Activated naive CD8-positive, alpha-beta T cell treated with anti-CD3 and anti-CD28 coated beads, Interleukin-2, amount 50 U/mL, for 24 hours (primary cell): ENCODE results near the gene NCOA1.
A peak's percentile ranks its signal among the peaks of the same experiment; 100 is the strongest.
"Not testable (repeated sequence)": the region's sequence is repeated elsewhere in the genome, so short reads cannot be mapped to it uniquely, and the experiment has no call there.

Source experiments
- ATAC-seq: fragments of 150-1000 bp; cut with Tn5 transposase; one replicate; pipeline ENCODE4 v1.10.0; 2021
- DNase-seq: peaks from one replicate; pipeline ENCODE4 v3.0.0; 2021
- H3K27ac Mint-ChIP-seq: one replicate; pipeline ENCODE4 v1.8.0; 2021; ENCODE audit warnings: mild to moderate bottlenecking, mixed read lengths
- H3K27me3 Mint-ChIP-seq: one replicate; pipeline ENCODE4 v1.8.0; 2021; ENCODE audit warnings: mixed read lengths
- H3K36me3 Mint-ChIP-seq: one replicate; pipeline ENCODE4 v1.8.0; 2021; ENCODE audit warnings: low read depth, mixed read lengths
- H3K4me1 Mint-ChIP-seq: one replicate; pipeline ENCODE4 v1.8.0; 2021; ENCODE audit warnings: mixed read lengths
- H3K4me3 Mint-ChIP-seq: one replicate; pipeline ENCODE4 v1.8.0; 2021; ENCODE audit warnings: mild to moderate bottlenecking, moderate library complexity, mixed read lengths
- H3K9me3 Mint-ChIP-seq: one replicate; pipeline ENCODE4 v1.8.0; 2021; ENCODE audit warnings: mixed read lengths

Gene NCOA1

GRCh38 chr2:24527536-24527935 lies 36.5 kb downstream of the NCOA1 start:
- H3K27me3 Mint-ChIP-seq, result no peaks in the 10 kb centered on the region
- peaks cover 22% of the 10 kb centered on the region for H3K9me3 Mint-ChIP-seq
- no peak overlapping the region for H3K27ac Mint-ChIP-seq
- no peak overlapping the region for H3K4me3 Mint-ChIP-seq
- H3K4me1 Mint-ChIP-seq, result peaks cover 34% of the 10 kb centered on the region
- peaks cover 28% of the 10 kb centered on the region for H3K36me3 Mint-ChIP-seq
- DNase-seq, result no peak
- ATAC-seq, result no peak

GRCh38 chr2:24530796-24531195 lies 39.7 kb downstream of the NCOA1 start:
- H3K36me3 Mint-ChIP-seq, result peaks cover 32% of the 10 kb centered on the region
- H3K9me3 Mint-ChIP-seq, result peaks cover 39% of the 10 kb centered on the region
- H3K27me3 Mint-ChIP-seq, result no peaks in the 10 kb centered on the region
- H3K4me1 Mint-ChIP-seq, result peaks cover 33% of the 10 kb centered on the region
- no peak for DNase-seq
- H3K4me3 Mint-ChIP-seq, result no peak overlapping the region
- no peak for ATAC-seq
- H3K27ac Mint-ChIP-seq, result no peak overlapping the region

- H3K27ac Mint-ChIP-seq, H3K27me3 Mint-ChIP-seq, H3K4me3 Mint-ChIP-seq, ATAC-seq, DNase-seq: not testable (repeated sequence)
- peaks cover 35% of the 10 kb centered on the region for H3K36me3 Mint-ChIP-seq
- peaks cover 42% of the 10 kb centered on the region for H3K9me3 Mint-ChIP-seq
- H3K4me1 Mint-ChIP-seq, result peaks cover 36% of the 10 kb centered on the region
Measured at GRCh38 chr2:24531610-24532009, 40.6 kb downstream of the NCOA1 start.

GRCh38 chr2:24532057-24532456 lies 41.0 kb downstream of the NCOA1 start:
- not testable (repeated sequence) for H3K27me3 Mint-ChIP-seq
- Mint-ChIP-seq H3K4me1 (peaks cover 36% of the 10 kb centered on the region), H3K36me3 (peaks cover 36% of the 10 kb centered on the region)

GRCh38 chr2:24533574-24533973 lies 42.5 kb downstream of the NCOA1 start:
- not testable (repeated sequence) for H3K27me3 Mint-ChIP-seq, H3K27ac Mint-ChIP-seq, H3K4me3 Mint-ChIP-seq, ATAC-seq, DNase-seq
- H3K9me3 Mint-ChIP-seq, result peaks cover 38% of the 10 kb centered on the region
- peaks cover 35% of the 10 kb centered on the region for H3K36me3 Mint-ChIP-seq
- H3K4me1 Mint-ChIP-seq, result peaks cover 35% of the 10 kb centered on the region

More at GRCh38 chr2:24532057-24532456, 41.0 kb downstream of the NCOA1 start:
- not testable (repeated sequence) for ATAC-seq, DNase-seq, H3K27ac Mint-ChIP-seq, H3K4me3 Mint-ChIP-seq
- peaks cover 42% of the 10 kb centered on the region for H3K9me3 Mint-ChIP-seq

GRCh38 chr2:24538720-24539119 lies 47.7 kb downstream of the NCOA1 start:
- H3K36me3 Mint-ChIP-seq, result peaks cover 34% of the 10 kb centered on the region
- peaks cover 41% of the 10 kb centered on the region for H3K9me3 Mint-ChIP-seq
- ATAC-seq (no peak), DNase-seq (no peak)
- no peaks in the 10 kb centered on the region for H3K27me3 Mint-ChIP-seq
- H3K4me1 Mint-ChIP-seq, result peaks cover 27% of the 10 kb centered on the region
- no peak overlapping the region for H3K27ac Mint-ChIP-seq
- H3K4me3 Mint-ChIP-seq, result no peak overlapping the region

- peaks cover 31% of the 10 kb centered on the region for H3K4me1 Mint-ChIP-seq
- H3K36me3 Mint-ChIP-seq, result peaks cover 37% of the 10 kb centered on the region
Measured at GRCh38 chr2:24539258-24539657, 48.2 kb downstream of the NCOA1 start.

GRCh38 chr2:24540011-24540477 lies 49.0 kb downstream of the NCOA1 start:
- Mint-ChIP-seq H3K27me3 (no peaks in the 10 kb centered on the region), H3K27ac (no peak overlapping the region), H3K4me1 (peaks cover 34% of the 10 kb centered on the region), H3K36me3 (peaks cover 33% of the 10 kb centered on the region), H3K4me3 (no peak overlapping the region), H3K9me3 (peaks cover 41% of the 10 kb centered on the region)
- DNase-seq (no peak), ATAC-seq (no peak)

More at GRCh38 chr2:24539258-24539657, 48.2 kb downstream of the NCOA1 start:
- DNase-seq, result no peak
- H3K27ac Mint-ChIP-seq, result no peak overlapping the region
- H3K27me3 Mint-ChIP-seq, result no peaks in the 10 kb centered on the region
- H3K9me3 Mint-ChIP-seq, result peaks cover 46% of the 10 kb centered on the region
- ATAC-seq, result no peak
- no peak overlapping the region for H3K4me3 Mint-ChIP-seq

- H3K36me3 Mint-ChIP-seq, result peaks cover 30% of the 10 kb centered on the region
- peaks cover 35% of the 10 kb centered on the region for H3K9me3 Mint-ChIP-seq
- H3K4me3 Mint-ChIP-seq, result no peak overlapping the region
- H3K27ac Mint-ChIP-seq, result no peak overlapping the region
- H3K27me3 Mint-ChIP-seq, result no peaks in the 10 kb centered on the region
- peaks cover 24% of the 10 kb centered on the region for H3K4me1 Mint-ChIP-seq
- no peak for DNase-seq
- ATAC-seq, result no peak
Measured at GRCh38 chr2:24541621-24542020, 50.6 kb downstream of the NCOA1 start.

GRCh38 chr2:24542269-24542872 lies 51.3 kb downstream of the NCOA1 start:
- ATAC-seq, result no peak
- Mint-ChIP-seq H3K36me3 (peaks cover 28% of the 10 kb centered on the region), H3K27me3 (no peaks in the 10 kb centered on the region), H3K9me3 (peaks cover 35% of the 10 kb centered on the region), H3K4me1 (peaks cover 21% of the 10 kb centered on the region), H3K4me3 (no peak overlapping the region), H3K27ac (no peak overlapping the region)
- no peak for DNase-seq

- Mint-ChIP-seq H3K4me1 (peaks cover 20% of the 10 kb centered on the region), H3K27me3 (no peaks in the 10 kb centered on the region), H3K9me3 (peaks cover 40% of the 10 kb centered on the region), H3K27ac (no peak overlapping the region), H3K36me3 (peaks cover 34% of the 10 kb centered on the region), H3K4me3 (no peak overlapping the region)
- ATAC-seq (no peak), DNase-seq (peak; percentile 14)
Measured at GRCh38 chr2:24543252-24543651, 52.2 kb downstream of the NCOA1 start.

GRCh38 chr2:24544456-24545115 lies 53.5 kb downstream of the NCOA1 start:
- Mint-ChIP-seq H3K4me3 (no peak overlapping the region), H3K27me3 (no peaks in the 10 kb centered on the region), H3K27ac (no peak overlapping the region), H3K9me3 (peaks cover 47% of the 10 kb centered on the region), H3K36me3 (peaks cover 32% of the 10 kb centered on the region), H3K4me1 (peaks cover 18% of the 10 kb centered on the region)
- no peak for DNase-seq
- ATAC-seq, result no peak

- DNase-seq, result no peak
- Mint-ChIP-seq H3K27me3 (no peaks in the 10 kb centered on the region), H3K9me3 (peaks cover 41% of the 10 kb centered on the region), H3K4me3 (no peak overlapping the region), H3K36me3 (peaks cover 28% of the 10 kb centered on the region), H3K27ac (no peak overlapping the region), H3K4me1 (peaks cover 28% of the 10 kb centered on the region)
- ATAC-seq, result no peak
Measured at GRCh38 chr2:24546669-24547068, 55.6 kb downstream of the NCOA1 start.

- Mint-ChIP-seq H3K4me3 (no peak overlapping the region), H3K27me3 (no peaks in the 10 kb centered on the region), H3K36me3 (peaks cover 29% of the 10 kb centered on the region), H3K4me1 (peaks cover 30% of the 10 kb centered on the region), H3K27ac (no peak overlapping the region), H3K9me3 (peaks cover 31% of the 10 kb centered on the region)
- no peak for DNase-seq
- ATAC-seq, result no peak
Measured at GRCh38 chr2:24548058-24548457, 57.0 kb downstream of the NCOA1 start.

GRCh38 chr2:24550301-24550700 lies 59.2 kb downstream of the NCOA1 start:
- ATAC-seq, DNase-seq, H3K4me3 Mint-ChIP-seq, H3K27me3 Mint-ChIP-seq: not testable (repeated sequence)
- peaks cover 36% of the 10 kb centered on the region for H3K36me3 Mint-ChIP-seq
- peaks cover 26% of the 10 kb centered on the region for H3K9me3 Mint-ChIP-seq
- H3K4me1 Mint-ChIP-seq, result peaks cover 20% of the 10 kb centered on the region
- peak overlapping the region; percentile 1 for H3K27ac Mint-ChIP-seq
